NCI-H526 (cell line): ENCODE data around the gene COL20A1.

ENCODE experiments used
- DNase-seq, 2 experiments: peaks; one replicate each; lab custom pipeline; 2025; lab: John Stamatoyannopoulos, UW

COL20A1 gene

DNA sequence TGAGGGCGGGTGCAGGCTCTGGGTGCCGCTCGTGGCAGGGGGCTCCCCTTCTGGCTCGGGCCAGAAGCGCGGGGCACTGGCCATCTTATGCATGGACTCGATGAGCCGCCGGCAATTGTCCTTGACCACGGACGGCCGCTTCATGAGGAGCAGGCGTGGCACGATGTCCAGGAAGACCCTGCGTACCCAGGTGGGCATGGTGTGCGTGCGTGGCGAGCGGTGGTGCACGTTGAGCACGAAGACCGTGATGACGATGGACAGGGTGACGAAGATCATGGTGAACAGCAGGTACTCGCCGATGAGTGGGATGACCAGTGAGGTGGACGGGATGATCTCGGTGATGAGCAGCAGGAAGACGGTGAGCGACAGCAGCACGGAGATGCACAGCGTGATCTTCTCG lies 57.2 kb downstream of the COL20A1 start:
- no peak for DNase-seq

- DNase-seq = no peak
Observed at GRCh38 chr20:63350597-63351325, 57.8 kb downstream of the COL20A1 start.

GRCh38 chr20:63351326-63351700 lies 58.3 kb downstream of the COL20A1 start:
- DNase-seq = no peak

DNA sequence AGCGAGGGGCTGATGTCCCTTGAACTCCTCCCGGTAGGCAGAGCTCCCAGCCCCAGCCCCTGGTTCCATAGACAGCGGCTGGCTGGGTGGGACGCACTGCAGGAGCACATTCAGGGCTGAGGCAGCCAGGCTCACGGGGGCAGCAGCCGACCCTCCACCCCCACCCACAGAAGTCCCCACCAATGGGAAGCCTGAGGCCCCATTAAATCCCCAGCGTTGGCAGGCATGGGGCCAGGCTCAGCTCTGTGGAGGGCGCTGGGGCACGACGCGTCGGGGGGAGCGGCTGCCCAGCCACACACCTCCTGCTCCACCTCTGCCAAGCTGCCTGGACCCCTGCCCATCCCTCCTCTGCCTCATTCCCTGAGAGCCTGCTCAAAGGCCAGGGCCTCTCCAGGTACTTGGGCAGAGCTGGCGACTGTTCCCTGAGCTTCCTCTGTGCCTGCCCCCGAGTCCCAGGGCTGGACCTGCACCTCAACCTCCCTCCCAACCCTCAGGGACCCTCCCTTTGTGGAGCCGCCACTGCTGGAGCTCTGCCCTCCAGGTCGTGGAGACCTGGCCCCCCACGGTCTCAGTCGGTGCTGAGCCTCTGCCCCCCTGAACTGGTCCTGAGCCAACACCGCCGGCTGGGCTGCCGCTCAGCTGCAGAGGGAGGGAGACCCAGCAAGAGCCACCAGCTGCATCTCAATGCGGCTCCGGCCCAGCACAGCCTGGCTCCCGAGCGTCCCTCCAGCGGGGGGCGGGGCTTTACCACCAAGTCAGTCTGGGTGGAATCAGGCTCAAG lies 59.0 kb downstream of the COL20A1 start:
- peak; percentile 46 to 84 for DNase-seq

GRCh38 chr20:63352811-63353221 lies 59.8 kb downstream of the COL20A1 start:
- DNase-seq = no peak

GRCh38 chr20:63354636-63355350 lies 61.8 kb downstream of the COL20A1 start:
- DNase-seq = no peak

GRCh38 chr20:63355781-63356295 lies 62.9 kb downstream of the COL20A1 start:
- no peak for DNase-seq

- no peak for DNase-seq
Observed at GRCh38 chr20:63356511-63356910, 63.5 kb downstream of the COL20A1 start.

GRCh38 chr20:63356931-63357879 lies 64.2 kb downstream of the COL20A1 start:
- DNase-seq = no peak

DNA sequence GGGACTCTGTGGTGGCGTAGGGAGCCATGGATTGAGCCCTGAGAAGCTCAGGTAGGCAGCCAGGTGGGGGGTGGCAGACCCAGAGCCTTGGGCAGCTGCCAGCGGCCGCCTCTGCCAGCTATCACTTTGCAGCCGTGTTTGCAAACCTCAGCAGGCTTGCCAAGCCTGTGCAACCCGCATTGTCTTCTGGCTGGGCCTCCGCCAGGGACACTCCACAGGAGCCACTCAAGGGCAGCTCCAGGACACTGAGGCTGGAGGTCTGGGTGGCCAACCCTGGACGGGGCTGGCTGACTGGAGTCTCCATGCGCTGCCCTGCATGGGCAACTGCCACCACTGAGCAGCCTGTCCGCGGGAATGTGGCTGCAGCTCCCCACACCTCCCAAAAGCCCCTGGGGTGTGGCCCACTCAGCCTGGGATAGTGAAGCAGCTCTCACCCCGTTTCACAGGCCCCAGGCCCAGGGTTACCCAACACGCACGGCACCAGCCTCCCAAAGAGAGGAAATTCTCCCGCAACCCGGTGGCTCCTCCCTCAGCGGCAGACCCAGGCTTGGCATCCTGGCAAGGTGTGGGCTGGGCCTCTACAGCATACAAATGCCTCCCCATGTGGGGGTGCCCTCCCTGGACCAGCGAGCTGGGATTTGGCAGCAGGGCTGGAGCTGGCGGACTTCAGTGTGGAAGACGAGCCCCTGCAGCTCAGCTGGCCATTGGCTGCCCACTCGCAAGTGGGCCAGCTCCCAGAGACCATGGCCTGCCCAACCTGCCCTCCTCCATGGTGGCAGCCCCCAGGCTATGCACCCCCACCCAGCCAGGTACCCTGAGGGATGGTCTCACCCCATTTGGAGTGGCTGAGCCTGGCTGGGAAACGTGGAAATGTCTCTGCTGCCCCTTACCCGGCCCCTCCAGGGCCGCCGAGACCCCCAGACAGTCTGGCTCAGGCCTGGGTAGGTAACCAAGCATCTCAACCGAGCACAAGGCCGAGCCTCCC lies 65.2 kb downstream of the COL20A1 start:
- no peak for DNase-seq

DNA sequence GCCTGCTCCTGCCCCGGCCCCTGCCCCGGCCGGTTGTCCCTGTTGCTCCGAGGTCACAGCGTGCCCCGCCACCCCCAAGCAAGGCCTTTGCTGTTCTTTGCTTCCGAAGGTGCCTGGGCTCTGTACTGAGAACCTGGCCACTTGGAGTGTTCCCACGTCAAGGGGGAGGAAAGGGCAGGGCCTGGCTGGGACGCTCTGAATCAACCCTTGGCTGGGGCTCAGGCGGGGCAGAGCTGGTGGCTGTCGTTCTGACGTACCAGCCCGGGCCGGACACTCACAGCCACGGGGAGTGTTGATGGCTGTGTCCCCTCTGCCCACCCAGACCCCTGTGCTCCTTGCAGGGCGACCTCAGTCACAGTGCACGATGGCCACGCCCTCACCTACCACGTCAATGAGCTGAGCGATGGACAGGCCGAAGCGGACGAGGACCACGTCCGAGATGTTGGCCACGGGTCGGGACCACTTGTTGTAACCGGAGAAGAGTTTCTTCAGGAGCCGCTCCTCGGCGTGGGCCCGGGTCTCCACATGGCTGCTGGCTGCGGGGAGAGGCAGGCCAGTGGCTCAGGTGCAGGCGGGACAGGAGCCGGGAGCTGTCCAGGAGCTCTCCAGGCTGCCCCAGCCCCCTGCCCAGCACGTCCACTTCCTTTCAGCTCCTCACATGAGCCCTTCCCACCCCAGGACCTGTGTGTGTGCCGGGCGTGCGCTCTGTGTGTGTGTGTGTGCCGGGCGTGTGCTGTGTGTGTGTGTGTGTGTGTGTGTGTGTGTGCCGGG lies 66.4 kb downstream of the COL20A1 start:
- no peak for DNase-seq

DNA sequence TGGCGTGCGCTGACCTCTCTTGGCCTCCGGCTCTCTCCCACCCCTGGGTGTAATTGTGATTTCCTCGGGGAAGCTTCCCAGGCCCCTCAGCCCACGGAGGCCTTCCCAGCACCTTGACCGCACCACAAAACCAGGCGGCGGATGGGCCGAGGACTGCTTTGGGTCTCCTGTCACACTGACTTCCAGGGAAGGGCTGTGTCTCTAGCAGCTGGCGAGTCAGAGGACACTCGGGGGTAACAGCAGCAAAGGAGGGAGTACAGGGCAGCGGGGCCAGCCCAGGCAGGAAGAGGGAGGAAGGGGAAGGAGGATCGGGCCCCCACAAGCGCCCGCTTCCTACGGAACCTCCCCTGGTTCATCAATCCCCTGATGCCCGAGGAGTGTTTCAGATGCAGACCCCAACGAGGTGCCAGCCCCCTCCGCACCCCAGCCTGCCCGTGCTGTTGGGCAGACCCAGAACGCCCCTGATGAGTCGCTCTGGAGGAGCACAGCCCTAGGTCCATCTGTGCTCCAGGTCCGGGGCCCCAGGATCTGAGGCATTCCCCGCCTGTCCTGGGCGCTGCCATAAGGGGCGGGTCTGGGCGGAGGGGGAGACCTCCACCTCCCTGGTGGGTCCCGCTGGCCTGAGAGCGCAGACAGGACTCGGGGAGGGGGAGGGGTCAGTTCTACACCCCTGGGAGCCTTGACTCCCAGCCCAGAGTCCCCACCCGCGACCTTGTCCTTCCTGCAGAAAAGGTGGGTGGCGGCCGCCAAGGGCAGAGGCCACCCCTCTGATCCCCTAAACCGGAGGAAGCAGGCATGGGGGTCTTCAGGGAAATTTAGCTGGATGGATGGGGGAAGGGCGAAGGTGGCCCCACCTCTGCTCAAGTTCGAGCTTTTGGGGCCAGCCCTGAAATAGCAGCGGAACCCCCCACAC lies 67.2 kb downstream of the COL20A1 start:
- DNase-seq = no peak

DNA sequence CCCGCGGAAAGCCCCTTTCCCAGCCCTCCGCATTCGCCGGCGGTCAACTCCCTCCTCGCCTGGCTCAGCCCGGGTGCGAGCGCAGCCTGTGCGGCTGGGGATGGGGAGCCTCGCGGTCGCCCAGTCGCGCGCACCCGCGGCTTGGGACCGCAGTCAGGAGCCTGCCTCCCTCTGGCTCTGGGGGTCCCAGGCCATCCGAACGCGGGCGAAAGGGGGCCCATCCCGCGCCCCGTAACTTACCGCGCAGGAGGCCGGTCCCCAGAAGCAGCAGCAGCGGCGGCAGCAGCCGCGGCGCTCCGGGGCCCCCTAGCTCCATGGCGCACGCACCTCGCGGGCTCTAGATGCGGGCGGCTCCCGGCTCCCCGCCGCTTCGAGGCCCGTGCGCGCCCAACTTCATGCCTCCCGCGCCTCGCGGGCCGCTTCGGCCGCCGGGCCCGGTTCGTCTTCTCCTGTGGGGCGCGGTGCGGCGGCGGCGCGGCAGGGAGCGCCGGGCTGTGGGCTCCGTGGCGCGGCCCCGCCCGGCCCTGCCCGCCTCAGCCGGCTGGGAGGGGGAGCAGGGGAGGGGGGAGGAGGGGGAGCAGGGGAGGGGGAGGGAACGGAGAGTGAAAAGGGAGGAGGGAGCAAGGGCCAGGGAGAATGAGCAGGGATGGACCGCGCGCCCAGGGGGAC lies 68.0 kb downstream of the COL20A1 start, which contains the start of gene CHRNA4:
Gene CHRNA4 (minus strand): TSS at position 500 of the 669 bp plus-strand sequence. CDS start 184 bp downstream, at position 316.
- DNase-seq = peak in 1 of 2 experiments; percentile 65

DNA sequence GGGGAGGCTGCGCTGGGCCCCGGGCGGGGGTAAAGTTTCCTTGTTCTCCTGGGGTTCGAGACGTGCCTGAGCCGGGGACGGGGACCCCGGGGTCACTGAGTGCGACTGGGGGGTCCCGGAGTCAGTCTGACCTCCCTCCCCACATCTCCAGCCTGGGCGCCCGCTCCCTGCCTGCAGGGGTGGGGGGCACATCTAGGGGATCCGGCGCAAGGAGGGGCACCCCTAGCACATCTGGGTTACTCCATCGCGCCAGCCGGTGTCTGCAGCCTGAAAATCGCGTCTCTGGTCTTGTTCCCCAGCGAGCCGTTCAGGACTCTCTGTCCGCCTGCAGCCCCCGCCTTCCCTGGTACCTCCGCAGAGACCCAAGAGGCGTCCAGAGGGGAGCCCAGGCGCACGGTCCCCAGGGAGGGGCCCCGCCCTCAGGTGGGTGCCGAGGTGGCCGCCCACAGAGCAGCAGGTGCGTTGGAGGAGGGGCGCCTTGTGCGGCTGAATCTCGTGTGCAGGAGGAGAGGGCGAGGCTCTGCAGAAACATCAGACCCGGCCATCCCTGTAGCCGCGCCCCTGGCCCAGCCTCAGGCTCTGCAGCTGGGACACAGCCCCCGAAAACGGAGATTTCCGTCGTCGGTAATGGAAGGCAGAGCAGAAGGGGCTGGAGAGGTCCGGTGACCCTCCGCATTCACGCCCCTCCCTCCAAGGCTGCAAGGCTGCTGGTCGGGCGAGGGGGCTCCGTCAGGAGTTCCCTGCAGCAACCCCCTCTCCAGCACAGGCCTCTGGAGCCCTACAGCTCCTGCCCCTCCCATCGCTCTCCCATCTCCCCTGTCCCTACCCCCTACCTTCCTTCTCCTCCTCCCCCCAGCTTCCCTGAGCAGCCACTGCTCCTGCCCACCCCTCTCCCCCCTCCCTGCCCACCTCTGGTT lies 68.8 kb downstream of the COL20A1 start:
- peak; percentile 77 to 96 for DNase-seq

DNA sequence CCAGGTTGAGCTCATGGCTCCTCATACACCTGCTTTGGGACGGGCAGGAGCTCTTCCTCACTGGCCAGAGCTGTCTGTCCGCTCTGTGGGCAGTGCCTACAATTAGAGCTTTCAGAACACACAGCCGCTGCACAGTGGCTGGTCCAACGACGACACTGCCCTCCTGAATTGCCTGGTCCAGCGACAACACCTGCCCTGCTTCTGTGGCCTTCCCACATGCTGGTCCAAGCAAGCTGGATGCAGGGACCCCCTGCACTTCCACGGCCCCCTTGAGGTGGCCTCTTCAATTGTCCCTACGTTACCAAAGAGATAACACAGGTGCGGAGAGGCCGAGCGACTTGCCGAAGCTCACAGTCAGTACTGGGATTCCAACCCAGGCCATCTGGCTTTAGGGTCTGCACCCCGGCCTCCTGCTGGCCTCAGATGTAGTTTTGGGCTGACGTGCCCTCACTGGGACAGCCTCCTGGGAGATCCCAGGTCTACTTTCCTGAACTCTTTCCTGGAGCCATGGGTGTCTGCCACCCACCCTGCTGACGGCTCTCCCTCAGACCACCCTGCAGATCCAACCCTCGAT lies 69.5 kb downstream of the COL20A1 start:
- DNase-seq = no peak
